MM.1S (cell line): ENCODE measurements around the gene NEMF.

ENCODE experiments used
- CTCF ChIP-seq: fragments of 300-600 bp; sonication (generic); IDR thresholded peaks from 2 replicates; pipeline ENCODE4 v1.5.1; 2016; ENCODE audit warnings: antibody characterized with exemption, low read length, mixed read lengths
- EZH2 ChIP-seq: fragments of 300-600 bp; sonication (generic); optimal IDR thresholded peaks from 2 replicates; pipeline ENCODE3; 2017; ENCODE audit warnings: low read depth, mild to moderate bottlenecking, antibody characterized with exemption, low read length, mixed read lengths
- EZH2phosphoT487 ChIP-seq: fragments of 300-600 bp; sonication (generic); IDR thresholded peaks from 2 replicates; pipeline ENCODE4 v1.6.1; 2018; ENCODE audit warnings: antibody characterized with exemption, low read length

GRCh38 chr14:49808780-49809179, 43.8 kb downstream of the NEMF start:
- TF ChIP-seq CTCF = no peak
- TF ChIP-seq EZH2 = no peak
- no peak for TF ChIP-seq EZH2phosphoT487
